PC-9 (cell line): ENCODE measurements around the gene TMEM263.

Source experiments
- EZH2 ChIP-seq: fragments of 200-600 bp; sonication (generic); IDR thresholded peaks from 2 replicates; pipeline ENCODE4 v1.8.0; 2017; ENCODE audit warnings: antibody characterized with exemption, low read depth
- TF ChIP-seq, protein P1 (sequence below): fragments of 200-600 bp; sonication (generic); conservative IDR thresholded peaks from 2 replicates; pipeline ENCODE4 v1.6.1; 2017; ENCODE audit warnings: mixed run types, antibody characterized with exemption, mild to moderate bottlenecking, moderate library complexity

DNA sequence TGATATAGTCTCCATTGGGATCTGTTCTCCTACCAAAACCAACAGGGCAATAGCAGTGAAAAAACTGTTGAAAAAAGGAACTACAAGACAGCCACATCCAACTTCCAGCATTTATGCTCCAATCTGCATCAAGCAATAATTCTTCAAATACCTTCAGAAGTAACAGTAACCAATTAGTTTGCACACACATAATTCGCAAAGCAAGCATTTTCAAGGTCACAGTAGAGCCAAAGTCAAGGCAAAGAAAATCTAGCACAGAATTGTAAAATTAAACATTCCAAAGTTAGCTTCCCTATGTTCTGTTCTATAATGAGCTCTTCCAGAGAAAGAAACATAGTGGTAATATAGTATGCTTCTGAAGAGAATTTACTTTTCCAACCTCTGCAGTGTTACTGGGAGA lies 42.2 kb downstream of the TMEM263 start:
- TF ChIP-seq EZH2, result no peak
- TF ChIP-seq, protein P1, sequence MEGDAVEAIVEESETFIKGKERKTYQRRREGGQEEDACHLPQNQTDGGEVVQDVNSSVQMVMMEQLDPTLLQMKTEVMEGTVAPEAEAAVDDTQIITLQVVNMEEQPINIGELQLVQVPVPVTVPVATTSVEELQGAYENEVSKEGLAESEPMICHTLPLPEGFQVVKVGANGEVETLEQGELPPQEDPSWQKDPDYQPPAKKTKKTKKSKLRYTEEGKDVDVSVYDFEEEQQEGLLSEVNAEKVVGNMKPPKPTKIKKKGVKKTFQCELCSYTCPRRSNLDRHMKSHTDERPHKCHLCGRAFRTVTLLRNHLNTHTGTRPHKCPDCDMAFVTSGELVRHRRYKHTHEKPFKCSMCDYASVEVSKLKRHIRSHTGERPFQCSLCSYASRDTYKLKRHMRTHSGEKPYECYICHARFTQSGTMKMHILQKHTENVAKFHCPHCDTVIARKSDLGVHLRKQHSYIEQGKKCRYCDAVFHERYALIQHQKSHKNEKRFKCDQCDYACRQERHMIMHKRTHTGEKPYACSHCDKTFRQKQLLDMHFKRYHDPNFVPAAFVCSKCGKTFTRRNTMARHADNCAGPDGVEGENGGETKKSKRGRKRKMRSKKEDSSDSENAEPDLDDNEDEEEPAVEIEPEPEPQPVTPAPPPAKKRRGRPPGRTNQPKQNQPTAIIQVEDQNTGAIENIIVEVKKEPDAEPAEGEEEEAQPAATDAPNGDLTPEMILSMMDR, result no peak
